Measurements from ENCODE around the gene IGDCC3. TPM values are rescaled to one million over a fixed set of nuclear protein-coding genes. Genes with fewer than 3 reads are reported as not detected.

IGDCC3 gene
- total and polyA plus RNA-seq, 2 of the 8 experiments (the other 6 are each of a cell fraction or from before 2014, with no cell fraction given) = 26.8 to 45.7 TPM

GRCh38 chr15:65331811-65332210, 46.0 kb downstream of the IGDCC3 start:
- Histone ChIP-seq H3K27me3 (replicated peaks in 1 of 4; ENCODE audit: control insufficient read depth in 3 of 4, extremely low read depth in 1 of 4, insufficient read depth in 3 of 4, low read length in 3 of 4) (no peaks in the 10 kb centered on the region), H4K8ac (ENCODE audit: extremely low read depth, insufficient read depth, low read length) (no peak overlapping the region), H3K27ac (ENCODE audit: low read depth, low read length) (no peak overlapping the region), H4K91ac (replicated peaks; ENCODE audit: insufficient read length, low read length) (no peak overlapping the region), H3K4me3 (ENCODE audit: extremely low read depth in 1 of 4, insufficient read depth in 2 of 4, low read depth in 3 of 4, low read length in 4 of 4) (no peak overlapping the region), H3K9me3 (ENCODE audit: insufficient read depth in 2 of 2, low read depth in 1 of 2, low read length in 1 of 2) (no peaks in the 10 kb centered on the region), H3K18ac (ENCODE audit: extremely low read depth, low read length) (no peak overlapping the region), H3K79me2 (ENCODE audit: control insufficient read depth in 1 of 2, insufficient read depth in 2 of 2, low read length in 2 of 2) (no peaks in the 10 kb centered on the region), H3K4ac (replicated peaks; ENCODE audit: insufficient read length, low read depth, low read length) (no peak overlapping the region), H2AK5ac (ENCODE audit: low read depth, low read length) (no peak overlapping the region), H3K23ac (ENCODE audit: insufficient read length) (no peak overlapping the region), H2BK12ac (ENCODE audit: low read depth, low read length) (no peak overlapping the region), H2BK120ac (replicated peaks; ENCODE audit: low read depth, low read length) (no peak overlapping the region), H4K20me1 (replicated peaks in 1 of 2; ENCODE audit: control insufficient read depth in 1 of 2, insufficient read depth in 2 of 2, low read length in 2 of 2) (peaks cover 4 to 5% of the 10 kb centered on the region in 2 experiments), H3K14ac (ENCODE audit: insufficient read length) (no peak overlapping the region), H3K36me3 (ENCODE audit: control insufficient read depth in 2 of 4, insufficient read depth in 4 of 4, low read length in 3 of 4) (peaks cover 3 to 8% (median 6%) of the 10 kb centered on the region in 4 experiments; a peak in 5 of 8 replicates), H3K79me1 (ENCODE audit: low read depth, low read length) (peaks cover 2% of the 10 kb centered on the region; the same call in 1 of the 2 replicates), H3K9ac (replicated peaks in 1 of 4; ENCODE audit: extremely low read depth in 1 of 4, low read depth in 3 of 4, low read length in 3 of 4) (no peak overlapping the region), H2BK5ac (ENCODE audit: low read depth, low read length) (no peak overlapping the region), H4K5ac (ENCODE audit: insufficient read length, low read depth, low read length) (no peak overlapping the region), H2BK20ac (ENCODE audit: low read length) (no peak overlapping the region), H3K56ac (replicated peaks; ENCODE audit: insufficient read length, low read depth, low read length) (no peak overlapping the region), H3K23me2 (ENCODE audit: low read depth, low read length) (no peaks in the 10 kb centered on the region), H2AFZ (ENCODE audit: low read length) (no peak overlapping the region), H2BK15ac (ENCODE audit: low read length) (no peak overlapping the region), H3K4me1 (replicated peaks in 1 of 4; ENCODE audit: control insufficient read depth in 3 of 4, insufficient read depth in 4 of 4, low read length in 3 of 4) (peaks cover 10 to 29% (median 22%) of the 10 kb centered on the region in 4 experiments), H3K4me2 (ENCODE audit: insufficient read depth in 1 of 2, low read depth in 2 of 2, low read length in 2 of 2) (no peak overlapping the region)
- POLR2A ChIA-PET (ENCODE audit: partially characterized antibody) = interaction anchor here (1.4 to 4.3 kb wide), 3 partner anchors 10 to 58 kb away, joined by 3 to 20 read pairs (median 3); no protein-coding TSS in a partner anchor
- DNase-seq (ENCODE audit: low read depth in 1 of 2, low spot score in 2 of 2) (no peak), FAIRE-seq (no peak)
- CTCF ChIA-PET (ENCODE audit: partially characterized antibody) = interaction anchor here (1.6 to 4.8 kb wide), 5 partner anchors 9 to 54 kb away, joined by 4 to 42 read pairs (median 6); no protein-coding TSS in a partner anchor
- TF ChIP-seq TCF12 (IDR thresholded peaks at IDR 0.05; ENCODE audit: low read depth, low read length) (no peak), TBP (IDR thresholded peaks at IDR 0.05; ENCODE audit: low read depth, low read length) (no peak), CREB1 (IDR thresholded peaks at IDR 0.05) (no peak), RBBP5 (IDR thresholded peaks at IDR 0.05; ENCODE audit: borderline replicate concordance, low read depth, low read length) (no peak), NRF1 (IDR thresholded peaks at IDR 0.05; ENCODE audit: low read depth, low read length) (no peak), MAFK (IDR thresholded peaks at IDR 0.05; ENCODE audit: low read depth, low read length) (no peak), EZH2 (IDR thresholded peaks at IDR 0.05; ENCODE audit: low read depth, low read length, severe bottlenecking) (no peak), SP4 (IDR thresholded peaks at IDR 0.05; ENCODE audit: low read length) (no peak), PHF8 (conservative IDR thresholded peaks at IDR 0.05; ENCODE audit: low read depth, low read length) (no peak), BACH1 (IDR thresholded peaks at IDR 0.05; ENCODE audit: low read length) (no peak), EP300 (IDR thresholded peaks at IDR 0.05; ENCODE audit: borderline replicate concordance in 1 of 2, low read depth in 2 of 2, low read length in 2 of 2) (no peak), SIX5 (IDR thresholded peaks at IDR 0.05; ENCODE audit: low read depth, low read length) (no peak)
- 79% methylated on average over 7 of the region's 7 CpGs; no CpG with 5 or more reads in 1 of the 2 experiments for WGBS, 2 experiments (ENCODE audit: extremely low coverage in 1 of 2, insufficient coverage in 1 of 2, insufficient read length in 1 of 2, insufficient replicate concordance in 2 of 2, low coverage in 1 of 2, low lambda C conversion rate in 2 of 2, missing lambda C conversion rate in 1 of 2)

All from H1 (cell line).